ENCODE results near the gene USE1.

DNA sequence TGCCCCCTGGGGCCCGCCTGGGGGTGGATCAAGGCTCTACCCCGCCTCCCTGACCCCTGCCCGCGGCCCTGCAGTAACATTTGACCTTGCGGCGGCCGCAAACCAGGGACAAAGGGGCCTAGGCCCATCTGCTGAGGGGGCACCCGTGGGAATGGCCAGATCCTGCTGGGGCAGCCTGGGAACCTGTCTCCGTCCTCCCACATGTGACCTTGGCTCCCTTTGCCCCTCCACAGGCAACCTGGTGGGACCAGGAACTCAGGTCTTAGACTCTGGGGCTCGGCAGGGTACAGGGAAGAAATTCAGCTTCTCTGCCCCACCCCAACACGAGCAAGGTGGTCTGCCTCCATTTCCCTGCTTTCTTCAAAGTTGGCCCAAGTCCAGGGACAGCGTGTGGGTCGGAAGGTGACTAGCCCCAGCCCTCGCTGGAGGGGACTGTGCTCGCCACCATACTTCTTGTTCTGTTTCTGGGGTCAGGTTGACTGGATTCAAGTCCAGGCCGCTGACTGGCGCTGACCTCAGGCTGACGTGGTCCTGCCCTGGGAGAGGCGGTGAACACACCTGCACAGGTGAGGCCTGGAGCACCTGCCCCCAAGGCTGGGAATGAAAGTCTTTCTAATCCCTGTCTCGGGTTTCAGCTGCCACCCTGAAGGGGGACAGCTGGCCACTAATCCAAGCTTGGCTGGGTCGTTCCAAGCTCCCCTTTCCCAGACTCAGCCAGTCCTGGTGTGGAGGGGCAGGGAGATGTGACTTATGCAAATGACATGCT is 33.0 kb downstream of the USE1 start:
- TF ChIP-seq, protein P1, sequence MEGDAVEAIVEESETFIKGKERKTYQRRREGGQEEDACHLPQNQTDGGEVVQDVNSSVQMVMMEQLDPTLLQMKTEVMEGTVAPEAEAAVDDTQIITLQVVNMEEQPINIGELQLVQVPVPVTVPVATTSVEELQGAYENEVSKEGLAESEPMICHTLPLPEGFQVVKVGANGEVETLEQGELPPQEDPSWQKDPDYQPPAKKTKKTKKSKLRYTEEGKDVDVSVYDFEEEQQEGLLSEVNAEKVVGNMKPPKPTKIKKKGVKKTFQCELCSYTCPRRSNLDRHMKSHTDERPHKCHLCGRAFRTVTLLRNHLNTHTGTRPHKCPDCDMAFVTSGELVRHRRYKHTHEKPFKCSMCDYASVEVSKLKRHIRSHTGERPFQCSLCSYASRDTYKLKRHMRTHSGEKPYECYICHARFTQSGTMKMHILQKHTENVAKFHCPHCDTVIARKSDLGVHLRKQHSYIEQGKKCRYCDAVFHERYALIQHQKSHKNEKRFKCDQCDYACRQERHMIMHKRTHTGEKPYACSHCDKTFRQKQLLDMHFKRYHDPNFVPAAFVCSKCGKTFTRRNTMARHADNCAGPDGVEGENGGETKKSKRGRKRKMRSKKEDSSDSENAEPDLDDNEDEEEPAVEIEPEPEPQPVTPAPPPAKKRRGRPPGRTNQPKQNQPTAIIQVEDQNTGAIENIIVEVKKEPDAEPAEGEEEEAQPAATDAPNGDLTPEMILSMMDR (IDR thresholded peaks at IDR 0.05): no peak
- TF ChIP-seq POLR2A (IDR thresholded peaks at IDR 0.05) (no peak), EP300 (IDR thresholded peaks at IDR 0.05; ENCODE audit: low read depth) (no peak), POLR2AphosphoS5 (IDR thresholded peaks at IDR 0.05) (no peak)

All from transverse colon (tissue), 4 donors.